ENCODE results near the gene ZNF335.

Gene ZNF335

GRCh38 chr20:45971675-45972499 lies at the start of gene ZNF335:
Gene ZNF335 (minus strand): TSS chr20:45972203. CDS start chr20:45971410, 793 bp downstream.
- DNase-seq, result peak; percentile 90 to 91

GRCh38 chr20:46020555-46020954 lies 48.6 kb upstream of the ZNF335 start:
- DNase-seq, result no peak

- no peak for DNase-seq
These were observed 46.6 kb upstream of the ZNF335 start for GRCh38 chr20:46018611-46019010.

GRCh38 chr20:46018112-46018511 lies 46.1 kb upstream of the ZNF335 start:
- no peak for DNase-seq

- DNase-seq, result no peak
These were observed 45.3 kb upstream of the ZNF335 start for GRCh38 chr20:46017272-46017671.

GRCh38 chr20:46014517-46015396 lies 42.8 kb upstream of the ZNF335 start:
- no peak for DNase-seq

- DNase-seq, result peak; percentile 28 to 37
These were observed 42.0 kb upstream of the ZNF335 start for GRCh38 chr20:46013829-46014516.

GRCh38 chr20:46013322-46013828 lies 41.4 kb upstream of the ZNF335 start:
- no peak for DNase-seq

- DNase-seq, result no peak
These were observed 40.9 kb upstream of the ZNF335 start for GRCh38 chr20:46012921-46013320.

GRCh38 chr20:46011631-46012482 lies 39.9 kb upstream of the ZNF335 start:
- peak in 1 of 2 experiments; percentile 14 for DNase-seq

GRCh38 chr20:46010491-46011391 lies 38.7 kb upstream of the ZNF335 start:
- no peak for DNase-seq

GRCh38 chr20:46009816-46010215 lies 37.8 kb upstream of the ZNF335 start:
- DNase-seq, result no peak

GRCh38 chr20:46007671-46008070 lies 35.7 kb upstream of the ZNF335 start:
- DNase-seq, result no peak

- no peak for DNase-seq
These were observed 35.0 kb upstream of the ZNF335 start for GRCh38 chr20:46006964-46007363.

- no peak for DNase-seq
These were observed 34.2 kb upstream of the ZNF335 start for GRCh38 chr20:46006022-46006705.

GRCh38 chr20:46004889-46005473 lies 33.0 kb upstream of the ZNF335 start:
- peak; percentile 94 to 95 for DNase-seq

GRCh38 chr20:46004187-46004586 lies 32.2 kb upstream of the ZNF335 start:
- DNase-seq, result no peak

- no peak for DNase-seq
These were observed 30.0 kb upstream of the ZNF335 start for GRCh38 chr20:46002008-46002407.

GRCh38 chr20:46001498-46001897 lies 29.5 kb upstream of the ZNF335 start:
- DNase-seq, result no peak

Measured in Kasumi-1 (cell line).